ENCODE data around the gene MGAT5B.

The MGAT5B gene

DNA sequence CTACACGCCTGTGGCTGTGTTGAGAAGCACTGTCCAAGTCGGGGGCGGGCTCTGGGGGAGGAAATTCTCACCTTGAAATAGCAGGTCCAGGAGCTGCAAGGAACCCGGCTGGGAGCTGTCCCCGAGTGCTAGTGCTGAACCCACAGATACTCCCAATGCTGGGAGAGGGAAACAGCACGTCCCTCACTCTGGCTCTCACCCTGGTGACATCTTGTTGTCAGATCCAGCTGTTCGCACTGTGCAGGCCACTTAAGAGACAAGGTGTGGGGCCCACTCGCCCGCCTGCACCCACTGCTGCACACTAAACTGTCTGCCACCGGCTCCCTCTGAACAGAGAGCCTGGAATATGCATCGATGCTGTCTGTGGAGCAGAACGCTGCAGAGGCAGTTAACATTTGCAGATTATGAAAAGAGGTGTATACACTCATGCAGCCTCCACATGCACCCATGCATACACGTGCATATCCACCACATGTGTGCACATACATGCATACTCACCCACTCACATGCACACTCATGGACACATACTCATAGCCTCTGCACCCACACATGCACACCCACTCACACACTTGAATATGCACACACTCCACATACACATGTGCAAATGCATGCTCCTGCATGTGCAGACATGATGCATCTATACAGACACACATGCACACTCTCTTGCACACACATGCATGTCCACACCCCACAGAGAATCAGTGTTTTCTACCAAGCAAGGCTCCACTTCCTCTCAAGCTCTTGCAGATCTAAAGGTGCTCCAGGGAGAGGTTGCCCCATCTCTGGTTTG lies 42.0 kb downstream of the MGAT5B start:
- DNase-seq = peak; percentile 5

DNA sequence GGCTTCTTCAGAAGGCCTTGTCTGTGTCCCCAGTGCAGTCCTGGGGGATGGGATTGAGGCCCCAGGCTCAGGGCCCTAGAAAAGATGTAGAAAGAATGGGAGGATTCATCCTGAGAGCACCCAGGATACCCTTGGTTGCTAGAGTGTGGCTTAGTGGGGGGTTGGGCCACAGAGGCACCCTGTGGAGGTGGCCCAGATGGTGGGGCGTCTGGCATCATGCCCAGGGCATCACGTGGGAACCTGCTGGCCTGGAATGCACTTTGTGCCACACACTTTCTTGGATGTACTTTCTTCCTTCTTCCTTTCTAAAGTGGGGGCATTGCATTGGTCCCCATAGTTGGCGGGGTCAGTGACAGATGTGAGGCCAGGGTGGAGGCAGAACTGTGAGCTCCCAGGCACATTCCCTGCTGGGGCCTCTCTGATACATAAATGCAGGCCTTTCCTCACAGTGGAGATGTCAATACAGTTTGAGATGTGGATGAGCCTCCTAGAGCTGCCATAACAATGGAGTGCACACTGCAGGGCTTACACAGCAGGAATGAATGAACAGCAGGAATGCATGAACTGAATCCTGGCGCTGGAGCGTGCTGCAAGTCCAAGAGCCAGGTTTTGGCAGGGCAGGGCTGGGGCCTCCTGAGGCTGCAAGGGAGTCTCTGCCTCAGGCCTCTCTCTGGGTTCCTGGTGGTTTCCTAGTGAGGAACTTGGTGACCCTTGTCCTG lies 43.3 kb downstream of the MGAT5B start:
- DNase-seq = no peak

DNA sequence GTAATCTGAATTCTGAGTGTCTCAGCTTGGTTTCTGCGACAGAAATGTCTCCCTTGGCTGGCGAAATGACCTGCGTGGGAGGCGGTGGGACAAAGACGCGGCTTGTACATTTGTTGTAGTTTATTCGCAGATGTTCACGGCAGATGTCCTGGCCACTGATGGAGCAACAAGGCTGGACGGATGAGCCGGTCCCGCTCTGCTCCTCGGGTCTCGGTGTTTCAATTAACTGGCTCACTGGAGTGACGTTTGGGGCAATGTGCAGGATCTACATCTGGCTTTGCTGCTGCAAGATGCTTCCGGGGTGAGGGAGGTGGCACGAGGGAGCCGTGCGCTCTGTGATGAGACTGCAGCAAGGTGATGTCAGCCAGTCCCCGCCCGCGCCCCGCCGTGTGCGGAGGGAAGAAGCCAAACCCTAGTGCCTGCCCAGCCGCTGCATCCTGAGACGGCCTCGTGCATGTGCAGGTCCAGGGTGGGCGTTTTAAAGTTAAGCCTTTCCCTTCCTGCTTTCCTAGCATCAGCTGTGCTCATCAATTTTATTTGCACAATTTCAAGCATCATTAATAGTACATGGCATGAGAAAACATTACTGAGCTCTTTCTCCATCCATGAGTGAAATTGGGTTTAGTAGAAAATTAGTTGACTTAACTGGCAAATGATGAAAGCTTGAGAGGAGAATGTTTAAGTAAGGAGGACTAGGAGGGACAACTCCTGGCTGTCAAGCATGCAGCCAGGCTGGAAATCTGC lies 44.4 kb downstream of the MGAT5B start:
- no peak for DNase-seq

DNA sequence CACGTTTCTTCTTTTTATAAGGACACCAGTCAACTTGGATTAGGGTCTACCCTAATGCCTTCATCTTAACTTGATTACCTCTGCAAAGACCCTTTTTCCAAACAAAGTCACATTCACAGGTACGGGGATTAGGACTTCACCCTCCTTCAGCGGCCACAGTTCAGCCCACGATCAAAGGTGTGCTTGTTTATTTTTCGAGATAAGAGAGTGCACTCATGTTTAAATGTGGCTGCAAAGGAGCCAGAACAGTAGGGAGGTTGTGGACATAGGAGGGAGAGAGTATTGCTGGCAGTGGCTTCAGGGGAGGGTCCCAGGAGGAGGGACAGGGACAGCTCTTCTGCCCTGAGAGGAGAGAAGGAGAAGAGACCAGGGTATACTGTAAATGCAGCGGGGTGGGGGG lies 46.7 kb downstream of the MGAT5B start:
- no peak for DNase-seq

DNA sequence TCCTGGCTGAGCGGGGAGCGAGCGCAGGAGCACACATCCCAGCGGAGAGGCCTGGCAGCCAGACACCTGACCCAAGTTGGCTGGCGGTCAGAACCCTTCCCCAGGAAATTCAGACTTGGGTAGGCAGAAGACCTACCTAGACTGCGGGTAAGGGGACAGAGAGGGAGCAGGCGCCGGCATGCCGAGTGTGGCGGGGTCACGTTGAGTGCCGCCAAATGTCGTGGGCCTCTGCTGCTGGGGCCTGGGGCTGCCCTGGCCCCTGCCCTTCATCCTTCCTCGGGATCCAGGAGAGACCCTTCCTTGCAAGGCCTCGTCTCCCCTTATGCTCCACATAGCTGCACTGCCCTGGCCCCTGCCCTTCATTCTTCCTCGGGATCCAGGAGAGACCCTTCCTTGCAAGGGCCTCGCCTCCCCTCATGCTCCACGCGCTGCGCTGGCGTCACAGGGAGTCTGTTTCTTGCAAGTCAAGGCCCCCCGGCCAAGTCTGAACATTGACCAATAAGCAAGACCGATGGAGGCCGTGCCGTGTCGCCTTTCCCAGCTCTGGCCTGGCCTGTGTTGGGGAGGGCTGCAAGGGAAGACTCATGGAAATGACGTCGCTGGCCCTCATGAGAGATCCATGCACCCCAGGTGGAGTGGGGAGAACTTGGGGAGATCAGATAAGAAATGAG lies 47.8 kb downstream of the MGAT5B start:
- DNase-seq = no peak

DNA sequence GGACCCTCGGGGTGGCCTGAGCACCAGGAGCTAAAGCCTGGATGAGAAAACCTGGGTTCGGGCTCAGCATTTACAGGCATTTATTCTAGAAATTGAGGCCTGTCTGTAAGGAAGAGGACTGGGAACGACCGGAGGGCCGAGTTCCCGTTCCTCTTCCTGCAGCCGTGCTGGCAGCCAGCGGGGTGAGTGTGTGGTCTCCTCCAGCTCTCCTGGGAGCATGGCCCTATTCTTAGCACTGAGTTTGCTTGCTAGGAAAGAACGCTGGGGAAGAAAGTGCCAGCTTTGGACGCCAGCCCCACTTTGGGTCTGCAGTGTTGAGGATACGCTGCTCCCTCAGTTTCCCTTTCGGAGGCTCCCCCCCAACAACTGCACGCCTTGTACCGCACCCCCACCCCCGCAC lies 49.6 kb downstream of the MGAT5B start:
- DNase-seq = no peak

DNA sequence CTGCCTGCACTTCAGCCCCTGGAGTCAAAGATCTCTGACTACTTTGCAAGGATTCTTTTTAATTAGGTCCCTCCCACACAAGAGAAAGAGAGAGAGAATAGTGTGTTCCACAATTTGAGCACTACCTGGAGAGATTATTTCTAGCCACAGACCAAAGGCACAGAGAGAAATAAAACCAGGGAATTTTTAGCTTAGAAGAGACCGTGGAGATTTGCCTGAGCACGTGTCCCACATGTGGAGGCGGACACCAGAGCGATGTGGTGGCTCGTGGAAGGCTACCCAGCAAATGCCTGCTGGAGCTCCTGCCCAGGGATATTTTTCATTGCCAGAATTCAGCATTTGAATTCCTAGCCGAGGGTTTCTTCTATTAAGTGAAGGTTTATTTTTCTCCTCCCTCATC lies 50.6 kb downstream of the MGAT5B start:
- no peak for DNase-seq

DNA sequence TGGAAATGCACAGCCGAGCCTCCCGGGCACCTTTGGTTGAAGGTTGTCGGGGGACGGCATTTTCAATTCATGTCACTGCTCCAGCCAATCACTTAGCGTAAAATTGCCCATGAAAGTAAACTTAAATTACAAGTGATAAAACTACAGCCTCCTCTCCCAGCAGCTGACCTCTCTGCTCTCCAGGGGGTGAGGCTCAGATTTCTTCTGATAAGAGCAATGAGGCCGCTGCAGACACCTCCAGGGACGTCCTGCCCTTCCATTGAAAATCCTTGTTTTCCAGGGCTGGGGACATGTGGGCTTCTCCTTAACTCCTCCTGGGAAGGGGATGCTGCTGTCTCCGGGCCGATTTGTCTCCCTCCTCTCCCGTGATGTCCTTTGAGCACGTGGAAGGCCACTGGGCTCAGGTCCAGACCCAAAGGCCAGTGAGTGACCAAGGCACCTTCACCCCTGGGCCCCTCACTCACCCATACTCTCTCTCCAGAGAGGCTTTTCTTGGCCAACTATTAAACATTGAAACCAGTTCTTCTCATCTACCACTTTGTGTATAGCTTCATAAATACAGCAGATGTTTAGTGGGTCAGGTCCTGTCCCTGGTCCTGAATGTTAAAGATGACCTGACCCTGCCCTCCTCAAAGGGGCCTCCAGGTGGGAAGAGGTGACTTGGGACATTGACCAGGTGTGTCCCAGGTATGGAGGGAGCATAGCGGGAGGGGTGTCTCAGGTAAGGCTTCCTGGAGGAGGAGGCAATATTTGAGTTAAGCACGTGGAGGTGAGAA lies 52.3 kb downstream of the MGAT5B start:
- DNase-seq = no peak

DNA sequence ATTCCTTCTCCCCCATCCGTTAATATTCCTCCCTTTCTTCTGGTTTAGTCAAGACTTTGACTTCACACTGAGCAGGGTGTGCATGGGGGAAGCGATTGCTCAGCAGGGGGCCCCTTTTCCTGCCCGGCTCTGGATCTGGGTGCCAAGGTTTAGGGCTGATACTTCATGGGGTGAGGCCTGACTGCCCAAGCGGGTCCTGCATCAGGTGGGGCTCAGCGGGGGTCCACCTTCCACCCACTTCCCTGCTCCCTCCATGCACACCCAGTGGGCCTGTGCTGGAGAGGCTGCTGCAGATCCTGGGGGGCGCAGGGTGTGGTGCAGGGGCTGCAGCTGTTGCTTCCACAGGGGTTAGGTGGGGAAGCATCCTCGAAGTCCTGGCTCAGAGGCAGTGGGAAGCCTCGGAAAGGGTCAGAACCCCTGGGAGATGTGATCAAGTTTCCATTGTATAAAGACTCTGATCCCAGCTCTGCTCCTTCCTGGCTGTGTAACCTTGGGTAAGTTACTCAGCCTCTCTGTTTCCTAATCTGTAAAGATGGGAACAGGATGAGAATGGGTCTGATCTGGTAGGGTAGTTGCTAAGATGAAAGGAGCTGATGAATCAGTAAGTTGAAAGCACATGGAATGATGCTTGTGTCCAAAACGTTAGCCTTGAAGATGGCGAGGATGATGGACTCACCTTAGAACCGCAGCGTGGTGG lies 53.3 kb downstream of the MGAT5B start:
- DNase-seq = no peak

DNA sequence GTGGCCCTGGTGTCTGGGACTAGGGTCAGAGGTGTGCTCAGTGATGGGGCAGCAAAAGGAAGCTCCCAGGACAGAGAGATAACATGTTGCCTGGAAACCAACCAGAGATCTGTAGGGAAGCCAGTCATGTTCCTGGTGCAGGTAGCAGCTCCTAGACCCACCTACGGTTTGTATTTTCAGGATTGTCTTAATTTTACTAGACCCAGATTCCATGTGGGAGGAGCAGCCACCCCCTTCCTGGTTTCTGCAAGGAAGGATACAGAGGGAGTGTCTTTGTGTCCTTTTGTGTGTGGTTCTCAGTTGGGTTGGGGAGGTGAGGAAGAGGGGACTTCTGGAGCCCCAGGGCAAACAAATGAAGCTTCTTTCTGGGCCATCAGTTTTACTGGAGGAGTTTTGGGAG lies 53.9 kb downstream of the MGAT5B start:
- DNase-seq = no peak

DNA sequence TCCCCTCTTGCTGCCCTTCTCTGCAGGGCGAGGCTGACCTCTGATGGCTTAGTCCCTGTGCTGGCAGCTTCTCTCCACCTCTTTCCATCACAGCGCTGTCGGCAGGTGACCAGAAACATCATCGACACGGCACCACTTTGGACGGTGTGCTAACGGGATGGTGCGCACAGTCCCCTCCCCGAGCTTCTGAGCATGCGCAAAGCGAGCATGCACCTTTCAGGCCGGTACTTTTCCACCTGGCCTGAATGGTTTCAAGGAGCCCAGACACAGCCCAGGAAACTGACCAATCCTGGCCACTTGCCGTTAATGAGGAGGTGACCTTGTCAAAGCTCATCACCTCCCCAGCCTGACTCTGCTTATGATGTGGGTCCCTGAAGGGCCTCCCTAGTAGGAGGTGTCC lies 54.8 kb downstream of the MGAT5B start:
- DNase-seq = no peak

DNA sequence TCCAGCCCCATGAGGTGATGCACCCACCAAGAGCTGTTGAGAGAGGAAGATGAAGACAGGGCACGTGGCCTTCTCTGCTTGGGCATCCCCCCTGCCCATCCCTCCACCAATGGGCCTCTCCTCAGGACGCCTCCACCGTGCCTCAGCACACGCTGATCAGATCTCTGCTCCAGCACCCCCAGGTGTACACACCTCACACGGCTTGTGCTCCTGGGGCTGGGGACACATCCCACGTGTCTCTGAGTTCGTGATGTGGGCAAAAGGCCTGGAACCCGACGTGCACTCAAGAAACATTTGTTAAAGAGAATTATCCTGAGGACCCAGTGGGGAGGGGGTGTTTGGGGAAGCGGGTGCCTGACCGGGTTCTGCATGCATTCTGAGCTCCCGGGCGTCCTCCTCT lies 55.3 kb downstream of the MGAT5B start:
- no peak for DNase-seq

DNA sequence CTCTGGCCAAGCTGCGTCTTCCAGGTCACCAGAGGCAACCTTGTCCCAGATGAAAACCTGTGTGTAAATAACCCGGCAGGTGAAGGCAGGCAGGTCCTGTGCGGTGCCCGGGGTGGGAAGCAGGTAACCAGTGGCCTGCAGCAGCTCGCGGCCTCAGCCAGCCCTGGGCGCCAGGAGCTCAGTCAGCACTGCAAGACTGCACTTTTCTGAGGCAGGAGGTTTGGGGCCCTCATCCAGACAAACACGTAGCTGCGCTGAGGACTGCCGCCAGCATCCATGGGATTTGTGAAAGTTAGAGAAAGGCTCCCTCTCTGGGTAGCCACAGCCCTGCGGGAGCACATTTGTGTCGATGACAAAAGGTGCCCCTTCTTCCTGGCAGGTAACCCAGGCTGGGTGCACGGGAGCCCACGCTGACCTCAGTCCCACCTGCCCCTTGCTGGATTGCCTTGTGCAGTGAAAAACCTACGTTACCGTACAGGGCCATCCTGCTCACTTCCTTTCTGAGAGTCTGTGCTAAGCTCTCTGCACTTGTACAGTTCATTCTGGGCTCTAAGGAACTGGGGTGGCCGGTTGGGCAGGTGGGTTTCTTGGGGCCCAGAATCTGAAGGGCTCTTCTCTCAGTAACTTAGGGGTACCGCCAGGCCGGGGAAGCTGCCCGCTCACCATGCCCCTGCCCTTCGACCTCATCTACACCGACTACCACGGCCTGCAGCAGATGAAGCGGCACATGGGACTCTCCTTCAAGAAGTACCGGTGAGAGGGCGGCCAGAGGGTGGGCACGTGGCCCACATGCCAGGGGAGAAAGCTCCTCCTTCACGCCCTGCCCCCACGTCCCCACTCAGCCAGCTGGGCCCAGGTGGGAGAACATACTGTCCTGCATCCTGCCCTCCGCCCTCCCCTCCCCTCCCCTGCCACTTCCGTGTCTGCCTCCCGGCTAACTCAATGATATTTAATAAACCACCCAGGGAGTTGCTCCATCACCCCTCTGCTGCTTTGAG lies 56.4 kb downstream of the MGAT5B start:
- no peak for DNase-seq

DNA sequence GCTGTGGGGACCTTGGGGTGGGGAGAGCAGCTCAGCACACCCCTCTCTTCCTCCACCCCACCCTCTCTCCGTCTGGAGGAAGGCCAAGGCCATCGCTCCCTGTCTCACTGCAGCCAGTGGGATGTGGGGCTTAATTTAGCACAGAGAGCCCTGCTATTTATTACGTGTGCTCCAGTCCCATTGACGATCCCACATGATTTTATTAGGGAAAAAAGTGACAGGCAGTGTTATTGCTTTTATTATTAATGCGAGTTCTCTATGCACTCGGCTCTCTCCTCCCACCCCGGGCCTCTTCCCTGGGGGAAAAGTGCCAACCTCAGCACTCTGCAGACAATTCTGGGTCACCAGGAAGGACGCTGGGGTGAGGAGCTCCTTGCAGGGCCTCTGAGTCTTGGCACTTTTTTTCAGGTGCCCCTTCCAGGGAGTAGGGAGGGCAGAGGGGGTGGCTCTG lies 57.3 kb downstream of the MGAT5B start:
- DNase-seq = no peak

DNA sequence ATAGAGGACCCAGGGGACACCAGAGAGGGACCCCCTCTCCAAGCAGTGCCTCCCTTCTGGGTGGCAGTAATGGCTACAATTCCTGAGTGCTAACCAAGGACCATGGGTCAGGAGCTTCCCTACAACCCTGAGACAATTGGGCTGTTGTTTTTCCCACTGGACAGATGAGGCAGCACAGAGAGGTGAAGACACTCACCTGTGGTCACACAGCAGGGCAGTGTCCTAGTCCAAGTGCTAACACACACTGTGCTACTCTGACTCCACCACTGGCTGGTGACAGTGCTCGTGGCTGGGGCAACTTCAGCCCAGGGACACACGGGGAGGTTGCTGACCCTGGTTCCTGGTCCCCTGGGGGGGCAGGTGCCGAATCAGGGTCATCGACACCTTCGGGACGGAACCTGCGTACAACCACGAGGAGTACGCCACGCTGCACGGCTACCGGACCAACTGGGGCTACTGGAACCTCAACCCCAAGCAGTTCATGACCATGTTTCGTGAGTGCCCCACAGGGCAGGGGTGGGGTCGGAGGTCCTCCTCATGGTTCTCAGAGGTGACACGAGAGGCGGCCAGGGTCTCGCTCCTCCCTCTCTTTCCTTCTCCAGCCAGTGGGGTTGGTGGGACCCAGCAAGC lies 58.1 kb downstream of the MGAT5B start:
- no peak for DNase-seq

DNA sequence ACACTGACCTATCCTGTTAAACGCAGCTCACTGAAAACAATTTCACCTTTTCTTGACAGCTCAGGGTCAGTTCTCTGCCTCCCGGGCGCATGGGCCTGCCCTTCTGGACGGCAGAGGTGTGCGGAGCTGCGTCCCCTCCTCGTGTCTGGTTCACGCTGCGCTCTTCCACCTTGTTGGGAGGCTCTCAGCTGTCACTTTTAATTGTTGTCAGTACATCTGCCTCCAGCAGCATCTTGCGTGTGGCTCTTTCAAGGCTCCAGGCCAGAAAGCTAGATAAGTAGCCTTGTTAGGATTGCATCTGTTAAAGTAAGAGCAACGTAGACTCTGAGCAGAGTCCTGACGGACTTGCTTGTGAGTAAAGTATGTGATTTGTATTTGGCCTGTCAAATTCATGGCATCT lies 59.4 kb downstream of the MGAT5B start:
- no peak for DNase-seq

DNA sequence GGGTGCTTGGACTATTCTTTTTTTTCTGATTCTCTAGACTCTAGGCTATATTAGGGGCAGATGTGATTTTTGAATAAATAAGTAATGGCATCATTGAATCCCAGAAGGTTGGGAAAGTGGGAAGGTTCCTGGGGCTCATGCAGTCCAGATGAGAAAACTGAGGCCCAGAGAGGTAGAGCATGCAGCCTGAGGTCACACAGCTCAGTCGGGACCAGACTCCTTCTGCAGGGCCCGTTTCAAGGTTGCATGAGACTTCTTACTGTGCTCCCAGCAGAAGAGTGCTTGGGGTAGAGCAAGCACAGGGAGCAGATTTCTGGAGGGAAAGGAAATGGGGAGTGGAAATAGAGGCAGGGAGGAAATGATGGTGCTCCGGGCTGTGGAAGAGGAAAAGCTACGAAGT lies 59.8 kb downstream of the MGAT5B start:
- no peak for DNase-seq

DNA sequence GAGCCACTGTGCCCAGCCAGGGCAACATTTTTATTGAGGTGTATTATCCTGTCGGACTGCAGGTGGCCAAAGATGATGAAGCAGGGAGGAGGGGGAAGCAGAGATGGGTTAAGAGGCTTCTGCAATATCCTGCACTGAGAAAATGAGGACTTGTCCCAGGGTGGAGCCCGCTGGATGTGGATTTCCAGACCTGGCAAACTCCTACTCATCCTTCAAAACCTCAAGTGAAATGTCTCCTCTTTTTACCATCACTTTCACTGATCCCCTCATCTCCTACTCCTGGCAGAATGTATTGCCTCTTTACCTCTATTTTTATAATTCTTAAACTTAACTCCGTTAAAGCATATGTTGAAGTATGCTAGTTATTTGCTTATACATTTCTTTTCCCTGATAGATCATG lies 60.9 kb downstream of the MGAT5B start:
- no peak for DNase-seq

DNA sequence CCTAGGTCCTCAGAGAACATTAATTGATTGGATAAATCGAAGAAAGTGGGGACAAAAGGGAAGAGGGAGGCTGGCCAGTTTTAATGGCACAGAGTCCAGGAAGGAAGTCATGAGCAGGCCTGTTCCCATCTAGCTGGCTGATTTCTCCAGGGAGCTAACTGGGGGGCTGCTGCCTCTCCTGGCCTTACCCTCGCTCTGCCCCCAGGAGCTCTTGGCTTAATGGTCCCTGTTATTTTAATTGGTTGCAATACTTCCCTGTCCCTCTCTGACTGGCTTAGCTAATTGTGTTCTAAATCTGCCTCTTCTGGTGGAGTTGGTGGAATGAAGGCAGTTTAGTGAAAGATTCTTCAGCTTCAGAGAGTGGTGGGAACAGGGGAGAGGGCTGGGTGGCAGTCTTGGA lies 61.4 kb downstream of the MGAT5B start:
- DNase-seq = no peak

DNA sequence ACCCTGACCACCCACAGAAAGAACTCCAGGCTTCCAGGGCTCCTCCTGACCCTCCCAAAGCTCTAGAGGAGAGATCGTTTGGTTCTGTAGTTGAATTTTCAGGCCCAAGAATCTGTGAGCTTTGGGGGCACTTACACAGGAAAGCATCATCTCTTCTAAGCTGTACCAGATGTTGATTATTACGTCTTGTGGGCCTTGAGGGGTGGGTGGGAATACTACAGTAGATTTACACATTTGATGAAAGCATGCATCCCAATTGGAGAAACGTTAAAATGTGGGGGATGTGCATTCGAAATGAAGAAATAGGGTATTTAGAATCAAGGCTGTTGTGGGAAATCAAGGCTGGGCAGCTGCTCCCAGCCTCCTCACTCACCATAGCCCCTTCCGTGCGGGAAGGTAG lies 61.9 kb downstream of the MGAT5B start:
- DNase-seq = no peak
